ENCODE data around the gene HHIPL1. TPM values are rescaled to one million over a fixed set of nuclear protein-coding genes. Genes with fewer than 3 reads are reported as not detected.
A peak's percentile ranks its signal among the peaks of the same experiment; 100 is the strongest.

Gene HHIPL1
- total and polyA plus RNA-seq, 8 donors: 2.2 to 3.1 (median 2.6) TPM

DNA sequence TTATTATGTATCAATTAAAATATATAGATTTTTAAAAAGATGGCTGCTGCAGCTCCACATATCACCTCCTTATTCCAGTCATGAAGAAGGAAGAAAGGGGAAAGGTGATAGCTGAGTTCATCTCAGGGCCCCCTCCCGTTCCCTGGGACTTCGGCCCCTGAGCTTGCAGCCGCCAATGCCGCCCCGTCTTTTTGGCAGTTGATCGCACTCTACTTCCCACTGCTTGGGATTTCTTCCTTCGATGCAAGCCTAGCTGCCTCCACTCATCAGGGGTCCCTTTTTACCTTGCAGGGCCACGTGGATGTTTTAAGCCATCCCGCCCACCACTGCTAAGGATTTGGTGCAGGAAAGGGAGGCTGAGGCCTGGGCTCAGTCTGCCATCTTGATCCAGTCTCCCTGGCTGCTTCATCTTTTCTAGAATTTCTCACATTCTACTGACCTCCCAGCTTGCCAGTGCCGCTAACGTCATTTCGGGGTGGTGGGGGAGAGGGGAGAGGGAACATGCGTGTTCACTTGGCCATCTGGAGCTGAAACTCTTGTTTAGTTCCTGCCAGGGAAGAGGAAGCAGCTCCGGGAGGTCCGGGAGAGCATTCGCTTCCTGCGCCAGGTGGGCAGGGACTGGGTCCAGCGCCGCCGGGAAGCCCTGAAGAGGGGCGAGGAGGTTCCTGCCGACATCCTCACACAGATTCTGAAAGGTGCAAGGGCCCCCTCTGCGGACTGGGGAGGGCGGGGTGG lies 70.5 kb downstream of the HHIPL1 start:
- H3K4me1 ChIP-seq: no peaks in the 10 kb centered on the region
- TF ChIP-seq, protein P1, sequence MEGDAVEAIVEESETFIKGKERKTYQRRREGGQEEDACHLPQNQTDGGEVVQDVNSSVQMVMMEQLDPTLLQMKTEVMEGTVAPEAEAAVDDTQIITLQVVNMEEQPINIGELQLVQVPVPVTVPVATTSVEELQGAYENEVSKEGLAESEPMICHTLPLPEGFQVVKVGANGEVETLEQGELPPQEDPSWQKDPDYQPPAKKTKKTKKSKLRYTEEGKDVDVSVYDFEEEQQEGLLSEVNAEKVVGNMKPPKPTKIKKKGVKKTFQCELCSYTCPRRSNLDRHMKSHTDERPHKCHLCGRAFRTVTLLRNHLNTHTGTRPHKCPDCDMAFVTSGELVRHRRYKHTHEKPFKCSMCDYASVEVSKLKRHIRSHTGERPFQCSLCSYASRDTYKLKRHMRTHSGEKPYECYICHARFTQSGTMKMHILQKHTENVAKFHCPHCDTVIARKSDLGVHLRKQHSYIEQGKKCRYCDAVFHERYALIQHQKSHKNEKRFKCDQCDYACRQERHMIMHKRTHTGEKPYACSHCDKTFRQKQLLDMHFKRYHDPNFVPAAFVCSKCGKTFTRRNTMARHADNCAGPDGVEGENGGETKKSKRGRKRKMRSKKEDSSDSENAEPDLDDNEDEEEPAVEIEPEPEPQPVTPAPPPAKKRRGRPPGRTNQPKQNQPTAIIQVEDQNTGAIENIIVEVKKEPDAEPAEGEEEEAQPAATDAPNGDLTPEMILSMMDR (IDR thresholded peaks at IDR 0.05): no peak
- no peaks in the 10 kb centered on the region for H3K36me3 ChIP-seq
- H3K27ac ChIP-seq: no peak overlapping the region
- H3K27me3 ChIP-seq: no peaks in the 10 kb centered on the region
- H3K4me3 ChIP-seq: no peak overlapping the region
- intact Hi-C loops (cut with DNase I): no loop called here
- DNase-seq (peak in 1 of 4 donors; percentile 67), ATAC-seq (no peak)
- H3K9me3 ChIP-seq: no peaks in the 10 kb centered on the region

DNA sequence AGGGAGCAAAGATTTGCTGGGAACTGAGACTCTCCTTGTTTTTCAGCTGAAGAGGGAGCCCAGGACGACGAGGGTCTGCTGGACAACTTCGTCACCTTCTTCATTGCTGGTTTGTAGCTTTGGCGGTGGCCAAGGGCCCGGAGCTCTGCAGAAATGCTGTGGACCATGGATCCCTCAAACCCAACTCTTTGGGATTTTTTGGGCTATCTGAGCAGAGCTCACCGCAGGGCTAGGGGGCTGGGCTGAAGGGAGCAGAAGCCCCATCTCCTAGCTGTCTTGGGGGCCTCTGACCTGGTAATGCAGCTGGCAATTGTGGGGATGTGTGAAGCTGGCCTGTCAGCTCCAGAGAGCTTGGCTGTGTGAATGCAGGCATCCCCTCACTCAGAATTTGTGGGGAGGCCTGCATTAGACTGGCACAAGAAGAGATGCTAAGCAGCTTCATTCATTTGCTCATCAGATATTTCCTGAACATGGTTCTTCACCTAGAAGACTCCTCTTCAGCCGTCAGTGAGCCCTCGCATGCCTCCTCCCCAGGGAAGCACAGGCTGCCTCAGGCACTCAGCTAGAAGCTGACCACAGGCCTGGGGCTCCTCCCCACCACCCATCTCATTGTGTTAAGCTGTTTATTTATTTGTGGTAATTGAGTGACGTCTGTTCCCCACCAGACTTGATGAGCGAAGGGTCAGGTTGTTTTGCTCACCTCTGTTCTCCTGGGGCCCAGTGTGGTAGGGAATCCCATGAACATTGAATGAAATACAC lies 71.3 kb downstream of the HHIPL1 start:
- intact Hi-C loops (cut with DNase I): no loop called here
- no peak overlapping the region for H3K4me3 ChIP-seq

DNA sequence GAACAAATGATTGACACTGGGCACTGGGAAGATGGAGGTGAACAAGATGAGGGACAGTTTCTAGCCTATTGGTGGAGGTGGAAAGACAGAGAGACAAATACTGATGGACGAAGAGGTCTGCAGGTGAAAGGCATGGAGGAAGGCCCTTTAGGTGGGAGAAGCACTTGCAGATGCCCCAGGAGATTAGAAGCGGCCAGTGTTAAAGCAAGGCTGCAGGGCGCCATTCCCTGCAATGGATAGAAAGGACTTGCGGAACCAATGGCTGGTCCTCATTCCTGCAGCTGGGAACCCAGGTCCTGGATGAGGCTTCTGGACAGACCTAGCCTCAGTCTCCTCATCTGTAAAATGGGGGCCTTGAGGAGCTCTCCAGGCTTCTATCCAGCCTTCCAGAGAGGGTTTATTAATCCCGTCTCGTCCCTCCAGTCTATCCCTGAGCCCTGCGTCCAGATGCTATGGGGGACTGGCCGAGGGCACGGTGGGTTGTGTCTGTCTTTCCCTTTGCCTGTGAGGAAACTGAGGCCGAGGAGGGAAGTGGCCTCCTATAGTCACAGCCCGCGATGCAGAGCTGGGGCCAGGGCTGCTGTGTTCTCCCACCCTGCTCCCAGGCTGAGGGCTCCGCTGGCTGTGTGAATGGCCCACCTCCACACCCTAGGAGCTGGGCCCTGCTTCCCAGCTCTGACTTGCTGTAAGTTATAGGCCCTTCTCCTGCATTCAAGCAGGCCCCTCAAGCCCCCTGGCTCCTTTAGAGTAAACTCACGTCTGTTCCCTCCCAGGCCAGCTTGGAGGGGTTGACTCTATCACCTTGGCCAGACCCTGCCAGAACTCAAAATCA lies 72.1 kb downstream of the HHIPL1 start:
- intact Hi-C loops (cut with DNase I): no loop called here
- no peaks in the 10 kb centered on the region for H3K36me3 ChIP-seq
- DNase-seq: peak in 1 of 4 donors; percentile 48

More for the DNA sequence above, 71.3 kb downstream of the HHIPL1 start:
- Histone ChIP-seq H3K27ac (no peak overlapping the region), H3K36me3 (no peaks in the 10 kb centered on the region), H3K4me1 (no peaks in the 10 kb centered on the region), H3K9me3 (no peaks in the 10 kb centered on the region), H3K27me3 (no peaks in the 10 kb centered on the region)
- TF ChIP-seq, protein P1 (IDR thresholded peaks at IDR 0.05): no peak
- ATAC-seq: no peak
- peak in 1 of 4 donors; percentile 28 for DNase-seq

DNA sequence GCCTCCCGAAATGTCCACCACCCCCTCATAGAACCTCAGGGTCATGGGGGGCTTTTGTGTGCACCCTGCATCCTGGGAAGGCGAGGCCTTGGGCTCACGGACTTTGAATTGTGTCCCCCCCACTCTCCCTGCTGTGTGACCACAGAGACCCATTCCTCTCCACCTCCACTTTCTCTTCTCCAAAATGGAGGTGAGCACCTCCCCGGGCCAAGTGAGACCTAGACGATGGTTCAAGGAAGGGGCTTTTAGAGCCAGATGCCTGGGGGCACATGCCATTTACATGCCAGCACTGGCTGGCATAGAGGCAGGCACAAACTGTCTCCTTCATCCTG lies 72.7 kb downstream of the HHIPL1 start:
- no peak overlapping the region for H3K4me3 ChIP-seq
- no peak overlapping the region for H3K27ac ChIP-seq
- no peak for ATAC-seq
- intact Hi-C loops (cut with DNase I): no loop called here
- no peaks in the 10 kb centered on the region for H3K36me3 ChIP-seq
- DNase-seq: peak in 1 of 4 donors; percentile 10
- H3K4me1 ChIP-seq: no peaks in the 10 kb centered on the region
- TF ChIP-seq, protein P1 (IDR thresholded peaks at IDR 0.05): no peak
- no peaks in the 10 kb centered on the region for H3K27me3 ChIP-seq
- no peaks in the 10 kb centered on the region for H3K9me3 ChIP-seq

More for the DNA sequence above, 72.1 kb downstream of the HHIPL1 start:
- Histone ChIP-seq H3K4me1 (no peaks in the 10 kb centered on the region), H3K4me3 (no peak overlapping the region), H3K27me3 (no peaks in the 10 kb centered on the region), H3K9me3 (no peaks in the 10 kb centered on the region), H3K27ac (no peak overlapping the region)
- TF ChIP-seq, protein P1 (IDR thresholded peaks at IDR 0.05): no peak
- ATAC-seq: no peak

All from left lung (tissue), 10 donors.